ENCODE measurements around the gene AAGAB.

- no peak for TF ChIP-seq ZNF274 (IDR thresholded peaks at IDR 0.05; ENCODE audit: low read depth, low read length)
- TF ChIP-seq YY1 (IDR thresholded peaks at IDR 0.05; ENCODE audit: insufficient read depth, insufficient read length): no peak
Observed at GRCh38 chr15:67193223-67193990, 61.1 kb downstream of the AAGAB start.

All from NT2/D1 (cell line).